GM21786 (cell line): ENCODE results near the gene UGT2B7.

Source experiments
- ATAC-seq: cut with Tn5 transposase; IDR thresholded peaks from one replicate; pipeline ENCODE4 v1.9.1; 2021; ENCODE audit not compliant: unreplicated experiment

The UGT2B7 gene

DNA sequence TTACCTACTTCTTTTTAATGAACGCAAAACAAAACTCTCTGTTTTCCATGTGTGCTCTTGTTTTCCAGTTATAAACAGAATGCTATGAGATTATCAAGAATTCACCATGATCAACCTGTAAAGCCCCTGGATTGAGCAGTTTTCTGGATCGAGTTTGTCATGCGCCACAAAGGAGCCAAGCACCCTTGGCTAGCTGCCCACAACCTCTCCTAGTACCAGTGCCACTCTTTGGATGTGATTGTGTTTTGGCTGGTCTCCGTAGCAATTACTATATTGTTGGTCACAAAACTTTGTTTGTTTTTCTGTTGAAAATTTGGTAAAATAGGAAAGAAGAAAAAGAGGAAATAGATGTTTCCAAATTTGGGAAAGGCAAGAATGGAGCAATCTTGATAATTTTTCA lies 51.1 kb downstream of the UGT2B7 start:
- no peak for ATAC-seq

DNA sequence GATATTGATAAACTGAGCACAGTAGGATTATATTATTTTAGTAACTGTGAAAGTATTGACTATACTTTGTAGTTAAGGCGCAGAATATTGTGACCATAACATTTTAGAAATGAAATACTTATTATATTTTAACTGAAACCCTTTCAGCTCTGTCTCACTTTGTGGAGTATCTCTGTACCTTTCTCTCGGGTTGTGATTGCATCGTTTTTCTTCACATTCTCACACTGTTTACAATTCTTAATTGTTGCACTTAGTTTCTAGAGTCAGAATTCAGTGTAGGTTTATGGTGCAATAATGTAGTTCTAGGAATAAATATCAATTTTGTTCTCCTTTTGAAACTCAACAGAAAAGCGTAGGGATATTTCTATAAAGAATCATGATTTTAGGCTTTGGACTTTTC lies 57.7 kb downstream of the UGT2B7 start:
- ATAC-seq, result no peak

DNA sequence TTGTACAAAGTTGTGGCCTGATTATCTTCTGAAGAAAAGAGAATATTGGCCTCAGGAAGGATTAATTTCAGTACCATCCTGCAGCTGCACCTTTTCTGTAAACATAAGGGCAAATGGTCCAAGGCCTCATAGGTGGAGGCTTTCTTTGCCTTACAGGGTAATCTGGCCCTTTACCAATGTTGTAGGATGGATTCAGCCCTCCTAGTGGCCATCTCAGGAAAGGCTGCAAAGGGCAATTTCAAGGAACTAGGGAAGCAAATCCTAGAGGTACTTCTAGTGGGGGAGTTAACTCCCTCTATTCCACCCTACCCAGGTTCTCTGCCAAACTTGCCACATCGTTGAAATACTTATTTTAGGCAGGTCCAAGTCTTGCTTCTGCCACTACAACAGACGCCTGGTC lies 60.6 kb downstream of the UGT2B7 start:
- no peak for ATAC-seq
